GM19463 (cell line): ENCODE data around the gene SCAMP3.
"Not testable (repeated sequence)": the region's sequence is repeated elsewhere in the genome, so short reads cannot be mapped to it uniquely, and the experiment has no call there.

Experiments used
- ATAC-seq: cut with Tn5 transposase; IDR thresholded peaks from one replicate; pipeline ENCODE4 v1.9.1; 2021; ENCODE audit warnings: mild to moderate bottlenecking, moderate library complexity; ENCODE audit not compliant: unreplicated experiment

Gene SCAMP3

DNA sequence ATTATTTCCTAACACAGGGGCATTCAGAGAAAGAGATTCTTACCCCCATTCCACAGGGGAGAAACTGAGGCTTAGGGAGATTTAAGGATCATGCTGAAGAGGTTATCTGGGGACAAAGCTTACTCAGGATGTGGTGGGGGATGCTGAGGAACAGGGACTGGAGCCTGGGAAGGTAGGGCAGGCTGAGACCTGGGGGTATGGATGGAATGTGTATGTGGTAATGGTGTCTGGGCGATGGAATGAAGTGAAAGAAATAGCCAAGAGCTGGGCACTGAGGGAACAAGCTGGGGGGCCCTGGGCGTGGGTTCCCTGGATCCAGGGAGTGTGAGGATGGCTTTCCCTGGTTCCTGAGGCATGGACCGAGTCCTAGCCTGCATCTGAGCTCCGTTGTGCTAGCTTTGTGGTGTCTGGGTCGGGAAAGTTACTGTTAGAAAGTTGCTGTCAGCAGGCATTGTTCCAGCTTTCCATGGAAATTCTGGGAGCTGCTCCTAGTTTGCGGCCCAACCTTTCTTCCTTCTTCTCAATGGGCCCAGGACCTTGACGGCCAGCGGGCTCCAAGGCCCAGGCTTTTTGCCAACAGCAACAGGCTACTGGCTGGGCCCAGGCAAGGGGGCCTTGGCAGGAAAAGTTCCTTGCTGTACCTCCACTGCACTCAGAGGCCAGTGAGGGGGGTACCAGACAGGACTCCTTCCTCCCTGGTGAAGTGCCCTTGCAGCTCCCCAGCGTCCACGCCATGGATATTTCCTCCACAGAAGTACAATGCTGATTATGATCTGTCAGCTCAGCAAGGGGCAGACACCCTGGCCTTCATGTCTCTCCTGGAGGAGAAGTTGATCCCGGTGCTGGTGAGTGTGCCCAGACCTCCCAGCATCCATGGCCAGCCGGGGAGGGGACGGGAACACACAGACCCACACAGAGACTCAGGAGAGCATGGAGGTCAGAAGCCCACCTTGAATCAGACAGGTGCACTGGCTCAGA lies 29.9 kb downstream of the SCAMP3 start:
- not testable (repeated sequence) for ATAC-seq

DNA sequence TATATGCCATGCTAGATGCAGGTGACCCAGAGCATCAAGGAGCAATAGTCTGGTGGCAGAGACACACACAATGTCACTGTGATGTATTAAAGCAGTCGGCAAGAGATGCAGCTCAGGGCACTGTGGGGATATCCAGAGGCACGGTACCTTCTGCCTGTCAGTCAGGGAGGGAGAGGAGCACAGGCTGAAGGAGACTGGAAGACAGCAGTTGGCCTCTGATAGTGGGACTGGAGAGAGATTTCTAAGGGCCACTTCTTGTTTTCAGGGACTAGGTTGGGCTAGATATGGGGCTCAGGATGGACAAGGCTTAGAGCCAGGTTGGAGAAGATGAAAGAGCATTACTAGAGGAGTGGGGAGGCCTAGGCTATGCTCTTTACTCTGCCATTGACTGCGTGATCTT lies 30.9 kb downstream of the SCAMP3 start:
- ATAC-seq: not testable (repeated sequence)

DNA sequence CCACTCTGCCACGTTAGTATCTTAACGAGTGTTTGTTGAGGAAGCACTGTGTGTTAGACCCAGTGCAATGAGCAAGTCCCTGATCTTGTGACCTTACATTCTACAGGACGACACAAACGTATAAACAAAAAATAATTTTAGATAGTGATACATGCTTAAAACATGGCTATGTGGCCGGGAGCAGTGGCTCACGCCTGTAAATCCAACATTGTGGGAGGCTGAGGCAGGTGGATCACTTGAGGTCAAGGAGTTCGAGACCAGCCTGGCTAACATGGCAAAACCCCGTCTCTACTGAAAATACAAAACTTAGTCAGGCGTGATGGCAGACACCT lies 34.1 kb downstream of the SCAMP3 start:
- ATAC-seq: no peak

DNA sequence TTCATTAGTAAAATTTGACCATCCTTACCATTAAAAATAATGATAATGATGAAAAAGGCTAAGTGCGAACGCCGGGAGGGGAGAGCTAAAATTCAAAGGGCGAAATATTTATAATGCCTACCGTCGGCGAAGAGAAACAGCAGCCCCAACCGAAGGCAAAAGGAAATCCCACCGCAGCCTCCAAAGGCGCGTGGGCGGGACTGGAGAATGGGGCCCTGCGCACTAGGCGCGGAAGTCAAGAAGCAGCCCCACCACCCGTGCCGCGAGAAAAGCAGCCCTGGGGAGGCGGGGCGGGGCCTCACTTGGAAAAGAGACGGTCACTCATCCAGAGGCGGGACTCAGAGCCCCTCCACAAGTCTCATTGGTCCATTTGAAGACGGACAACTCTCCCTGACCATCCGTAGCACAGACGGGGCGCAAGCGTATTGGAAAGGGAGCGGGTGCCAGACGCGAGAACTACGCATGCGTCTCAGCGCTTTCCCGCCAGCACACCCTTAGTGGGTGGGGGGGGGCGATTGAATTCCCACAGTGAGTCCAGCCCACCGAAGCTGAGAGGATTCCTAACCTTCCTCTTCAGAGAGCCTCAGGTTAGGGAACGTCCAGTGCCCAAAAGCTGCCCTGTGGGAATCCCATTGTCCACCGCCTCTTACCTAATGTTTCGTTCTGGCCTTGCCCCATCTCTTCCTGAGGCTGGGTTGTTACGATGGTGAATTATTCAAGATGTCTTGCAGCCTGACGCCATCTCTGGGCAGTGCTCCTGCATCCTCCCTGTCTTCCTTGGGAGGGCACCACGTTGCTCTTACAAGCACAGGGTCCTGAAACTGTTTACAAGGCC lies 34.7 kb downstream of the SCAMP3 start:
- peak; percentile 93 for ATAC-seq

DNA sequence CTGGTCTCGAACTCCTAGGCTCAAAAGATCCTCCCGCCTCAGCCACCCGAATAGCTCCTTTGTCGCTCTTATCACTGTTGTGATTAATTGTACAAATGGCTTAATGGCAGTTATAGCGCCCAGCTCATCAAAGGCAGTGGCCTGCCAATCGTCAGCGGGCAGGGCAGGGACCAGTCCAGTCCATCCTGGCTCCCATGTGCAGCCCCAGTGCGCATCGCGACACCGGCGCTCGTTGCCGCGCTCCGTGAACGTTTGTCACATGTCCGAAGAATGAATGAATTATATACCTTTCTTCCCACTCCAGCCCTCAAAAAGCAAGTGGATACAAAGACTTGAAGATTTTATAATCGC lies 35.3 kb downstream of the SCAMP3 start:
- no peak for ATAC-seq

DNA sequence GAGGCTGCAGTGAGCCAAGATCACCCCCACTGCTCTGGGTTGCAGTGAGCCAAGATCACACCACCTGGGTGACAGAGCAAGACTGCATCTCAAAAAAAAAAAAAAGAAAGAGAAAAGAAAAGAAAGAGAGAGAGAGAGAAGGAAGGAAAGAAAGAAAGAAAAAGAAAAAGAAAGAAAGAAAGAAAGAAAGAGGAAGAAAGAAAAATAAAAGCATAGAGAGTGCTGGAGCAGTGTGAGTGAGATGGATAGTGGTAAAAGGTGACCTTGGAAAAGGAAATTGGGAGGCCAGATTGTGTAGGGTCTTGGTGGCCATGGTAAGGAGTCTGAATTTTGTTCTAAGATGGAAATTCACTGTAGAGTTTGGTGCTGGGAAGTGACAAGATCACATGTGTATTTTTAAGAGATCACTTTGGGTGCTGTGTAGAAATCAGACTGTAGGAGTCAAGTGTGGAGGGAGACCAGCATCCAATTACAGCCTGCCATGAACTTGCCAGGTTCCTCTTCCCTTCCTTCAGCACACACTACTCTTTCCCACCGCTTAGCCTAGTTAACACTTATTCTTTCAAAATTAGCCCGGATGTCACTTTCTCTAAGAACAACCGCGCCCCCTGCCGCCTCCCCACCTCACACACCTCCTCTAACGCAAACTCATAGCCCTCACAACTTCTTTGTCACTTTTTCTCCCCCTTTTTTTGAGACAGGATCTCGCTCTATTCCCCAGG lies 35.8 kb downstream of the SCAMP3 start:
- no peak for ATAC-seq

DNA sequence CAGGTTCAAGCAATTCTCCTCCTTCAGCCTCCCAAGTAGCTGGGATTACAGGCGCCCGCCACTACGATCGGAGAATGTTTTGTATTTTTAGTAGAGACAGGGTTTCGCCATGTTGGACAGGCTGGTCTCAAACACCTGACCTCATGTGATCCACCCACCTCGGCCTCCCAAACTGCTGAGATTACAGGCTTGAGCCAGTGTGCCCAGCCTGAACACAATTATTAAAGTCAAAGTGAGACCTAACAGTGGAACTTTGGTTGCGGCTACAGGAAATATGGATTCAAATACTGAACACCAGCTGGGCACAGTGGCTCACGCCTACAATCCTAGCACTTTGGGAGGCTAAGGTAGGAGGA lies 36.8 kb downstream of the SCAMP3 start:
- ATAC-seq: not testable (repeated sequence)

DNA sequence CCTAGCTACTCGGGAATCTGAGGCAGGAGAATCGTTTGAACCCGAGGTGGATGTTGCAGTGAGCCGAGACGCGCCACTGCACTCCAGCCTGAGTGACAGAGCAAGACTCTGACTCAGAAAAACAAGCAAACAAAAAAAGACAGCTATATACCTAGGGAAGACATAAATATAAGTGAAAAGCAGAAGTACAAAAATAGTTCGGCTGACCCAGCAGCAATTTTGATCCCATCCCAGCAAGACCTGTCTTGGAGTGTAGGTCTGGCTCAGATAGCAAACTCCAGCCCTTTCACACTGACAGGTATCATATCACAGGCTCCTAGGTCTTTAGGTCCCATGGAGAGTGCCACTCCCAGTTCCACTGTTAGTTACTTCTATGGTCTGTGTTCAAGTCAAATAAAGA lies 39.1 kb downstream of the SCAMP3 start:
- no peak for ATAC-seq

DNA sequence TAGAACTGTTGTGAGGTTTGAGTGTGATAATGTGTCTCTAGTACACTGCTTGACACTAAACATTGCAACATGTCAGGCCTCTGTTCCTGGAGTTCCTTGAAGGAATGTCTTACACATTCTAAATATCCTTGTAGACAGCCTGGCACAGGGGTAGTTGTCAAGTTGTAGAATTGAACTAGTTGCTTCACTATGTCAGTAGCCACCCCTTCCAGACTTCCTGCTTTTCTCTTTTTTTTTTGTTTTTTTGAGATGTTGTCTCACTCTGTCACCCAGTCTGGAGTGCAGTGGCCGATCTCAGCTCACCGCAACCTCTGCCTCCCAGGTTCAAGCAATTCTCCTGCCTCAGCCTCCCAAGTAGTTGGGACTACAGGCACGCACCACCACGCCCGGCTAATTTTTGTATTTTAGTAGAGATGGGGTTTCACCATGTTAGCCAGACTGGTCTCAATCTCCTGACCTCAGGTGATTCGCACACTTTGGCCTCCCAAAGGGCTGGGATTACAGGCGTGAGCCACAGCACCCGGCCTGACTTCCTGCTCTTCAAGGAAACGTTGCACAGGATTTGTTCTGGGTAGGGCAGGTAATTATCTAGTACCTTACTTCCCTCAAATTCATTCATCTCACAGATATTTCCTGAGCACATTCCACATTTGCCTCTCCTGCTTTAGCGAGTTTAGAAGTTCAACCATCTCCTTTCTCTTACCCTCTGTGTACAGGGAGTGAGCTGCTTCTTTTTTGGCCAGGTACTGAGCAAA lies 41.8 kb downstream of the SCAMP3 start:
- ATAC-seq: not testable (repeated sequence)

DNA sequence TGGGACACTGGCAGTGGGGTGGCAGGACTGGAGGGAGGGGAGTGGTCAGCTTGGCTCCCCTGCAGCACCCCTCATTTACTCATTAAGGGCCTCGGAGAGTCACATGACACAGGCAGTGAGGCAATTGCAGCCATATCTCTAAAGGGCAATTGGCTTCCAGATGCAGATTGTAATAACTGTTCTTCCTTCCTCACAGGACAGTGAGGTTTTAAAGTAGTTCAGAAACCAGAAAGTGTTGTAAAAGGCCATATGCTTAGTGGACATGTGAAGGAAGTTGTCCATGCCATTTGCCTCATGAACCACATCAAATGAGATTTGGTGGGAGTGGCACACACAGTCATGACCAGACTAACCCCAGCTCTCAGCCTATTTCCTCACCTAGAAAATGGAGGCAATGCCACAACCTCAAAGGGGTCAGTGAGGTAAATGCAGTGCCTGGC lies 42.5 kb downstream of the SCAMP3 start:
- ATAC-seq: no peak

DNA sequence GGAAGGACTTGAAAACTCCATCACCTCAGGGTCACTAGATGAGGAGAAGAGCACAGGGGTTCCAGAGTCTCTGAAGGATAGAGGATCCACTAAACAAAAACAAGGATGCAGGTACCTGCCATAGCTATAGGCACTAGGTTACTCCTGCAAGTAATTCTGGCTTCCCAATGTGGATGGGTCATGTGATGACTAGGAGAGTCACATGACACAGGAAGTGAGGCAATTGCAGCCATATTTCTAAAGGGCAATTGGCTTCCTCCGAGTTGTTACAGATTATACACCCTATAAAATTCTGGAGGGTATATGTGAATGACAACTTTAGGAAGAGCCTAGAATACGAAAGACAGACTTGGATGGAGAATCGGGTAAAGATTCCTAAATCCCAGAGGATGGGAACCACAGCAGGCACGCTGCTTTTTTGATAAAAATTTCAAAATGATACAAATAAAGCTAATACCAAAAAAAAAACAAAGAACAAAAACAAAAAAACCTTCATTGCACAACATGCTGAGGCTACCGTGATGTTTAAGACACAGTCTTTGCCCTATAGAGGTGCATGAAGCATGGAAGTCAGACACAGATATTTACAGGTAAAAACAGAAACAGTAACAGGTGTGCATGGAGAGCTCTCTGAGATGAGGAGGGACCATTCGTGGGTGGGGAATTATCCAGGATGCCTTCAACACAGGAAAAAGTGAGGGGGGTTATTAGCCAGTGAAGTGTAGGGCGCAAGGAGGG lies 43.1 kb downstream of the SCAMP3 start:
- ATAC-seq: no peak

DNA sequence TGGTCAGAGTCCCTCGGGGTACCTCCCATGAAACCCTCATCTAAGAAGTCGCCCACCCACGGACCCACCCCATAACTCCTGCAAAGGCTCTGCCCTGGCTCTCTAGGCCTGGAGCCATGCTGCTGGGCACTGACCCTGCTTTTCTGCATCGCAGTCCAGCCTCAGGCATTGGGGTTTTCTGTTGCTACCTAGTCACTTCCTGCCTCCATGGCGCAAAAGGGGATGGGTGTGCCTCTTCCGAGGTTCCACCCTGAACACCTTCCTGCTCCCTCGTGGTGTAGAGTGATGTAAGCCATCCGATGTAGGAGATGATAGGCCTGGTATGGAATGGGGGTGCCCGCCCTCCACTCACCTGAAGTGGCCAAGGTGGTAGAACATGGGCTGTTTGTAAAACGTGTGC lies 47.5 kb downstream of the SCAMP3 start:
- not testable (repeated sequence) for ATAC-seq

DNA sequence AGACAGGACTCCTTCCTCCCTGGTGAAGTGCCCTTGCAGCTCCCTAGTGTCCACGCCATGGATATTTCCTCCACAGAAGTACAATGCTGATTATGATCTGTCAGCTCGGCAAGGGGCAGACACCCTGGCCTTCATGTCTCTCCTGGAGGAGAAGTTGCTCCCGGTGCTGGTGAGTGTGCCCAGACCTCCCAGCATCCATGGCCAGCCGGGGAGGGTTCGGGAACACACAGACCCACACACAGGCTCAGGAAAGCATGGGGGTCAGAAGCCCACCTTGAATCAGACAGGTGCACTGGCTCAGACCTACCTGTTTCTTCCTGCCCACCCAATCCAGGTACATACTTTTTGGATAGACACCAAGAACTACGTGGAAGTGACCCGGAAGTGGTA lies 50.1 kb downstream of the SCAMP3 start:
- not testable (repeated sequence) for ATAC-seq

DNA sequence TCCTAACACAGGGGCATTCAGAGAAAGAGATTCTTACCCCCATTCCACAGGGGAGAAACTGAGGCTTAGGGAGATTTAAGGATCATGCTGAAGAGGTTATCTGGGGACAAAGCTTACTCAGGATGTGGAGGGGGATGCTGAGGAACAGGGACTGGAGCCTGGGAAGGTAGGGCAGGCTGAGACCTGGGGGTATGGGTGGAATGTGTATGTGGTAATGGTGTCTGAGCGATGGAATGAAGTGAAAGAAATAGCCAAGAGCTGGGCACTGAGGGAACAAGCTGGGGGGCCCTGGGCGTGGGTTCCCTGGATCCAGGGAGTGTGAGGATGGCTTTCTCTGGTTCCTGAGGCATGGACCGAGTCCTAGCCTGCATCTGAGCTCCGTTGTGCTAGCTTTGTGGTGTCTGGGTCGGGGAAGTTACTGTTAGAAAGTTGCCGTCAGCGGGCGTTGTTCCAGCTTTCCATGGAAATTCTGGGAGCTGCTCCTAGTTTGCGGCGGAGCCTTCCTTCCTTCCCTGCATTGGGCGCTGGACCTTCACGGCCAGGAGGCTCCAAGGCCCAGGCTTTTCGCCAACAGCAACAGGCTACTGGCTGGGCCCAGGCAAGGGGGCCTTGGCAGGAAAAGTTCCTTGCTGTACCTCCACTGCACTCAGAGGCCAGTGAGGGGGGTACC lies 50.6 kb downstream of the SCAMP3 start:
- ATAC-seq: not testable (repeated sequence)

DNA sequence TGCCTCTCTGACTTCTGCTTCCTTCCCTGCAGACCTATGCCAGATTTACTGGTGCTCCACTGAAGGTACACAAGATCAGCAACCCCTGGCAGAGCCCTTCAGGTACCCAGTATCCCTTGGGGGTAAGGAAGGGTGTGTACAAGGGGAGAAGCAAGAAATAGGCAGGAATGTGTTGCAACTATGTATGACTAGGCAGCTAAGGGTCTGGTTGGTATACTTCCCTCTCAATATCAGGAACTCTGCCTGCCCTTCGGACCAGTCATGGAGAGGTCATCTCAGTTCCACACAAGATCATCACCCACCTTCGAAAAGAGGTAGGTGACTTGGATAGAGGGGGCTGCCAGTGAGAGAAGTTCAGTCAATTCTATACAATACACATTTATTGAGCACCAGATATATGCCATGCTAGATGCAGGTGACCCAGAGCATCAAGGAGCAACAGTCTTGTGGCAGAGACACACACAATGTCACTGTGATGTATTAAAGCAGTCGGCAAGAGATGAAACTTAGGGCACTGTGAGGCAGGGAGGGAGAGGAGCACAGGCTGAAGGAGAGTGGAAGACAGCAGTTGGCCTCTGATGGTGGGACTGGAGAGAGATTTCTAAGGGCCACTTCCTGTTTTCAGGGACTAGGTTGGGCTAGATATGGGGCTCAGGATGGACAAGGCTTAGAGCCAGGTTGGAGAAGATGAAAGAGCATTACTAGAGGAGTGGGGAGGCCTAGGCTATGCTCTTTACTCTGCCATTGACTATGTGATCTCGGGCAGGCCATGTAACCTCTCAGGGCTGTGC lies 51.7 kb downstream of the SCAMP3 start:
- ATAC-seq: no peak

DNA sequence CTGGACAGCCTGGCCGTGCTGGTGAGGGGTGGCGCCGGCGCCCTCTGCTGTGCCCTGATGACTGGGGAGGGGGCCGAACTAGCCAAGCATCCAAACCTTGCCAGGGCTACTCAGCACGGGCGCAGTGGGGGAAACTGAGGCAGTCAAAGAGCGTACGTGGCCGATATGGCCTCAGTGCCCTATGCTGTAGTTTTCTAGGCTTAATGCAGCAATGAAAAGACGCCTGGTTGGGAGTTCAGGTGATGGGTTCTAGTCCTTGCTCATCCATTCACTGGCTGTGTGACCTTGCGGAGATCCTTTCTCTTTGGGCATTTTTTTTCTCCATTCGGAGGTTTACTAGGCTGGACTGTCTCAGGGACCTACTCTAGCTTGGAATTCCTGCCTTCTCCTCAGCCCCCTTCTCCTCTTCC lies 52.8 kb downstream of the SCAMP3 start:
- no peak for ATAC-seq

DNA sequence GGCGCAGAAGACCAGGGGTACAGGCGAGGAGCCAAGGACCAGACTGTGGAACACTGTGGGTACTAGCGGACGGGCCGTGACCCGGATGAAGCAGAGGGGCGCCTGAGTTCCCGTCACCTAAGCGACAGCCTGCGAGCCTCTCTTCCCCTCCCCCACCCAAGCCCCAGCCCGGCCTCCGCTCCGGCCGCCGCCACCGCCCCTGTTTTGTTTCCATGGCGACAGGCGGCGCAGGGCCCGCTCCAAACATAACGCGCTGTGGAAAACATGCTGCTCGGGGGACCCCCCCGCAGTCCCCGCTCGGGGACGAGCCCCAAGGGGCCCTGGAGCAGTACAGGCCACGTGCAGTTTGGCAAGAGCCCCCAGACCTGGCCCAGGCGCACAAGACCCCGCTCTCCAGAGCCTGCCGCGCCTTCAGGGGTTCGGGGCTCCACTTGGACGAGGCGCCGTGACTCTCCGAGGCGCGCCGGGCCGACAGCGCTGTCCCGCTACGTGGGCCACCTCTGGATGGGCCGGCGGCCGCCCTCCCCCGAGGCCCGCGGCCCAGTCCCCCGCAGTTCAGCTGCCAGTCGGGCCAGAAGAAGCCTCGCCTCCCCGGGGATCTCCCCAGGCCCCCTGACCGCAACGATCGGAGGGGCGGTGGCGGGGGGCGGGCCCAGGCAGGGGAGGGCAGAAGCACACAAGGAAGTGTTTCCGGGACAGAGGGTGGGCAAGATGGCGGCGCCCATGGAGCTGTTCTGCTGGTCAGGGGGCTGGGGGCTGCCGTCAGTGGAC lies 53.4 kb downstream of the SCAMP3 start, which contains the start of gene MTX1:
Gene MTX1, plus strand, starts transcription at position 155 of the 771 bp plus-strand sequence. Its CDS starts 110 bp downstream, at position 265.
- ATAC-seq: peak; percentile 83
